Medulla oblongata (tissue), 1 donor: Measurements from ENCODE around the gene POLR3B.

ENCODE experiments used
- DNase-seq: peaks from one replicate; pipeline ENCODE4 v3.0.0-alpha.2; 2015; ENCODE audit errors: extremely low spot score

POLR3B gene

DNA sequence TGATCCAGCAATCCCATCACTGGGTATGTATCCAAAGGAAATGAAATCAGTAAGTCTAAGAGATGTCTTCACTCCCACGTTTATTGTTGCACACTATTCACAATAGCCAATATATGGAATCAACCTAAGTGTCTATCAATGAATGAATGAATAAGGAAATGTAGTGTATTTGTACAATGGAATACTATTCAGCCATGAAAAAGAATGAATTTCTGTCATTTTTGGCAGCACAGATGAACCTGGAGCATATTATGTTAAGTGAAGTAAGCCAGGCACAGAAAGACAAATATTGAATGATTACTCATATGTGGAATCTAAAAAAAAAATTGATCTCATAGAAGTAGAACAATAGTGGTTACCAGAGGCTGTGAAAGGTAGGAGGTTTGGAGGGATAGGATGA, 194.7 kb downstream of the POLR3B start:
- no peak for DNase-seq
